Inflammatory macrophage treated with lipopolysaccharide for 4 hours (primary cell): Measurements from ENCODE around the gene APBB1IP.
"Not testable (repeated sequence)": the region's sequence is repeated elsewhere in the genome, so short reads cannot be mapped to it uniquely, and the experiment has no call there.

Experiments
- DNase-seq: peaks from one replicate; pipeline ENCODE4 v3.0.0-alpha.2; 2020

Gene APBB1IP

GRCh38 chr10:26478061-26478460 lies 39.9 kb downstream of the APBB1IP start:
- no peak for DNase-seq

GRCh38 chr10:26479766-26480492 lies 41.8 kb downstream of the APBB1IP start:
- peak; percentile 34 for DNase-seq

GRCh38 chr10:26481315-26481692 lies 43.2 kb downstream of the APBB1IP start:
- DNase-seq, result no peak

GRCh38 chr10:26481914-26482550 lies 43.9 kb downstream of the APBB1IP start:
- peak; percentile 86 for DNase-seq

GRCh38 chr10:26483554-26483953 lies 45.4 kb downstream of the APBB1IP start:
- DNase-seq, result no peak

GRCh38 chr10:26485150-26485941 lies 47.2 kb downstream of the APBB1IP start:
- no peak for DNase-seq

GRCh38 chr10:26486304-26486703 lies 48.2 kb downstream of the APBB1IP start:
- DNase-seq, result peak; percentile 20

GRCh38 chr10:26486990-26487850 lies 49.1 kb downstream of the APBB1IP start:
- peak; percentile 82 for DNase-seq

- peak; percentile 60 for DNase-seq
Observed at GRCh38 chr10:26488344-26488743, 50.2 kb downstream of the APBB1IP start.

GRCh38 chr10:26489081-26489480 lies 50.9 kb downstream of the APBB1IP start:
- no peak for DNase-seq

- peak; percentile 40 for DNase-seq
Observed at GRCh38 chr10:26490367-26490766, 52.2 kb downstream of the APBB1IP start.

GRCh38 chr10:26491276-26491675 lies 53.1 kb downstream of the APBB1IP start:
- peak; percentile 44 for DNase-seq

GRCh38 chr10:26491934-26492333 lies 53.8 kb downstream of the APBB1IP start:
- DNase-seq, result no peak

- not testable (repeated sequence) for DNase-seq
Observed at GRCh38 chr10:26492725-26493124, 54.6 kb downstream of the APBB1IP start.

GRCh38 chr10:26494018-26494417 lies 55.9 kb downstream of the APBB1IP start:
- DNase-seq, result no peak

- no peak for DNase-seq
Observed at GRCh38 chr10:26499426-26499825, 61.3 kb downstream of the APBB1IP start.

- peak; percentile 80 for DNase-seq
Observed at GRCh38 chr10:26502986-26503385, 64.8 kb downstream of the APBB1IP start.

GRCh38 chr10:26503911-26504310 lies 65.8 kb downstream of the APBB1IP start:
- no peak for DNase-seq

GRCh38 chr10:26504429-26504828 lies 66.3 kb downstream of the APBB1IP start:
- DNase-seq, result not testable (repeated sequence)

GRCh38 chr10:26505491-26505890 lies 67.3 kb downstream of the APBB1IP start:
- no peak for DNase-seq

GRCh38 chr10:26506736-26507135 lies 68.6 kb downstream of the APBB1IP start:
- no peak for DNase-seq

- DNase-seq, result no peak
Observed at GRCh38 chr10:26507441-26507840, 69.3 kb downstream of the APBB1IP start.

- DNase-seq, result no peak
Observed at GRCh38 chr10:26508016-26508415, 69.9 kb downstream of the APBB1IP start.
